GM20431 (cell line): ENCODE results near the gene MAN1B1.

Source experiments
- in situ Hi-C: fragments of 300-500 bp; cut with MseI, MboI; formaldehyde crosslinking; loops from one replicate; pipeline ENCODE4 v1.15.0; 2020; ENCODE audit warnings: low sequenced_read_pairs; ENCODE audit not compliant: unreplicated experiment

Gene MAN1B1

DNA sequence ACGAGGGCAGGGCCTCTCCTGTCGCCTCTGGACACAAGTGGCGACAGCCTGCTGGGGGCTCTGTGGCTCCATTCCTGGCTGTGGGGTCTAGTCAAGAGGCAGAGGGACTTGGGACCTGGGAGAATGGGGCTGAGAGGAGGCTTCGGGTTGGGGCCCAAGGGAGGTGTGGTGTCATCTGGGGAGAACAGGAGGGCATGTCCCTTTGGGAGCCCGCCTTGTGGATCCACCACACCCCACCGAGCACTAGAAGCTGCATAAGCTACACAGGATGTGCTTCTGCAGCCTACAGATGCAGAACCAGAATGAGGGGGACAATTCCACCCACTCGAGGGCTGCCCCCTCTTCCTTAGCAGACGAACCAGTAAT is 3.9 kb upstream of the MAN1B1 start:
- in situ Hi-C loops: no loop called here

DNA sequence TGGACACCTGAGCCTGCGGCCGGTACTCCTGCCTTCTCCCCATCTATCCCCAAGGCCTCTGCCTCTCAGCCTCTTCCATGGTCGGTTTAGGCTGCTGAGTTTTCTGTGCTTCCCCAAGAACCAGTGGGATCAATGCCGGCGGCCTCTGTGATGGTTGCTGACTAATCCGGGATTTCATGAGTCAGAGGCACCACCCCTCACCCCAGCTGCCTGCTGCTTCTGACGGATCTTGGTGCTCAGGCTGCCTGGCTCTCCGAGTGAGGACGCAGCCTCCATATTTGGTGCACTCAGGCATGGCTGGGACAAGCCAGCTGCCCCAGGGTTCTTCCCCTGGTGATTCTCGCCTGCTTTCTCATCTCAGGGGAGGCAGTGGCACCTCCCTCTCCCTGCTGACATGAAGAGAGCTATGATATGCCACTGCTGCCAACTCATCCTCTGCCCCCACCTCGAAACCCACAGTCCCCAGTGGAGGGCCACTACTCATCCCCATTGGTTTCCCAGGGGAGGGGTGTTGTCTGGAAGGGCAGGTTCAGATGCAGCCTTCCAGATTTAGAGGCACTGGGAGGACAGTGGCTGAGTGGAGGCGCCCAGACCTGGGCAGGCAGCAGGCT is 3.3 kb upstream of the MAN1B1 start:
- in situ Hi-C loops: no loop called here

DNA sequence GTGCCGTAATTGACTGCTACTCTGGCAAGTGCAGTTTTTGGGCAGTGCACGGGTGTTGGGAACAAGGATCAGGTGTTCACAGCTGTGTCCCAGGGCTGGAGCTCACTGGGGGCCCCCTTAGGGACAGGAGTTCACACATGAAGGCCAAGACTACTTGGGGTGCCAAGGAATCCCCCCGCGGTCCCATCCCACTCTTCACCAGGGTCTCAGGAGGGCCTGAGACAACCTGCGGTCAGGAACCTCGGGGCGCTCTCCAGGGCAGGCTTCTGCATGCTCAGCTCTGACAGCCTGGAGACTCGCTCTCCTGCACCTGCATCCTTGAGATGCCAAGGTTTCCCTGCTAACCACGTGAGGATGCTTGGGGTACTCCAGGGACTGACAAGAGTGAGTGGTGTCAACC is 2.3 kb upstream of the MAN1B1 start:
- in situ Hi-C loops: no loop called here

DNA sequence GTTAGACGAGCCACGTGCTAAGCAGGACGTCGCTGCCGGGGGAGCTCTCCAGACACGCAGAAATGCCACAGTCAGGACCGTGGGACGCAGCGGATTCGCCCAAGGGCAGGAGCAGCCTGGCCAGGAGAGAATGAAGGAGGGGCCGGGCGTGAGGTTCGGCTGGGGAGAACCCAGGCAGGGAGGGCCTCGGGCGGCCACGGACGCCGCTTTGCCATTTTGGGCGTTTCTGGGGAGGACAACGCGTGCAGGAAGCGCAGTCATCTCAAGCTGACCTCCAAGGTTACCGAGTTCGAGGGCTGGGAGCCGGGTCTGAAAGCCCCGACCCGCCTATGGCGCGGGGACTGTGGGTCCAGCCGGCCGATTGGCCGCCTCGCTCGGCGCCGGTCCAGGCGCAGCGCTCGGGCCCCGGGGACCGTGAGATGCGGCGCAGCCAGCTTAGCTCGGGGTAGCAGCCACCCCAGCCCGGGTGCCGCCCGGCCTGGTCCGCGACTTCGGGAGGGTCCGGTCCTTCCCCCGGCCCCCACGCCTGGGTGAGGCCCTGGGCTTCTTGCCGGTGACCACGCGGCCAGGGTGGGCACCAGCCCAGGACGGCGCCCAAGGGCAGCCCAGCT is 760 bp upstream of the MAN1B1 start:
- in situ Hi-C loops: no loop called here

DNA sequence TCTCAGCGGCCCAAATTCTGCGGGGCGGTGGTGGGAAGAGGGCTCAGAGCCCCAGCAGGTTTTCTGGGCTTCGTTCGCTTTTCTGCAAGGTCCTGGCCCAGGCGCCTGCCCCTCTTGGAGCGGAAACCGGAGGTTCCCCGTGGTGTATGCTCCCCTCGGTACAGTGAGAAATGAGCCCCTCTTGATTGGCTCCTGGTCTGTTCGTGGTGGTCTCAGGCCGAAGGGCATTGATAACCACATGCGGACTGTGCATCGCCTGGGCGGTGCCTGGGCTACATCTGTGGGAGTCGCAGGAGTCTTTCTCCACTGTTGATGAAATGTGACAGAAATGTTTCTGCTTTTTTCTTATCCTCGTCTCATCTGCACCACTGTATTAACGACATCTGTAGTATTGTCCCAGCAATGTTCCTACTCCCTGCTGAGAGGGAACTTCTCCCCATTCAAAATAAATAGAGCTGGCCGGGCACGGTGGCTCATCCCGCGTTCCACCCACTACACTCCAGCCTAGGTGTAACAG is 682 bp downstream of the MAN1B1 start:
- in situ Hi-C loops: no loop called here

DNA sequence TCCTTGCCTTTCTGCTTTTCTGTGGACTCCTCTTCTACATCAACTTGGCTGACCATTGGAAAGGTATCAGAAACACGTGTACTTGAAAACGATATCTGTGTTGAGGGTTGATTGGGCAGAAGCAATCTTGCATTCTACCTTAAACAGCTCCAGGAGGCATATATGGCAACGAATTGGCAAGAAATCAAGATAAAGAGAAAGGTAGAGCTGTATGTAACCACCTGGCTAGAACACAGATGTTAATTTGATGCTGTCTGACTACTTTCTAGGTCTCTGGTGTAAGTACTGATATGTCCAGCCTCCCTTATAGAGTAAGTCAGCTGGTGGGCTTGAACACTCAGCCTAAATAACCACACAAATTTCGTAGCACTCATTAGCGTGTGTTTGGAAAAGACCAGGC is 1.3 kb downstream of the MAN1B1 start:
- in situ Hi-C loops: no loop called here

DNA sequence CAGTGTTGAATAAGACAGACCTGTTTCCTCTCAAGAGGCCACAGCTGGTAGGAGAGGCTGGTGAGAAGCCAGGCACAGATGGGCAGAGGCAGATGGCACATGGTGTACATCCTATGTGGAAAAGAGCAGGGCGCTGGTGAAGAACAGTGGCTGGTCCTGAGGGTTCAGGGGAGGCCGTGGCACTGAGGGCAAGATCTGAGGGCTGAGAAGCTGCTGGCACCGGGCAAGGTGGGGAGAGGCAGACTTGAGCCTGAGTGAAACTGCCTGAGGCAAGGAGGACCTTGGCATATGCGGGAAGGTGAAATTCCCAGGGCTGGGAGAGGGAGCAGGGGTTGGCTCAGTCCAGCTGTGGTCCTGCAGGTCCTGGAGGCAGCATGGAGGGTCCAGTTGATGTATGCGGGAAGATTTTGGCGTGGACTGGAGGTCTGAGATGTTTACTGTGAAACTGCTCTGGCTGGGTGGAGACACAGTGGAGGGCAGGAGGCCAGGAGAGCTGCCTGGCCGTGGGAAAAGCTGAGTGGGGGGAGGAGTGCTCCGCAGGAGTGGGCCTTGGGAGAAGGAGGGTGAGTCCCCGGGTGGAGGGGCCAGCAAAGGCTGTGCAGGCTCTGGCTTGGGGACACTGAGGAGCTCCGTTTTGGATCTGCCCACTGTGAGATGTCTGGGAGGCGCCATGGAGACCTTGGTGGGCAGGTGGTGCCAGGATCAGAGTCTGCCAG is 2.6 kb downstream of the MAN1B1 start:
- in situ Hi-C loops: no loop called here

DNA sequence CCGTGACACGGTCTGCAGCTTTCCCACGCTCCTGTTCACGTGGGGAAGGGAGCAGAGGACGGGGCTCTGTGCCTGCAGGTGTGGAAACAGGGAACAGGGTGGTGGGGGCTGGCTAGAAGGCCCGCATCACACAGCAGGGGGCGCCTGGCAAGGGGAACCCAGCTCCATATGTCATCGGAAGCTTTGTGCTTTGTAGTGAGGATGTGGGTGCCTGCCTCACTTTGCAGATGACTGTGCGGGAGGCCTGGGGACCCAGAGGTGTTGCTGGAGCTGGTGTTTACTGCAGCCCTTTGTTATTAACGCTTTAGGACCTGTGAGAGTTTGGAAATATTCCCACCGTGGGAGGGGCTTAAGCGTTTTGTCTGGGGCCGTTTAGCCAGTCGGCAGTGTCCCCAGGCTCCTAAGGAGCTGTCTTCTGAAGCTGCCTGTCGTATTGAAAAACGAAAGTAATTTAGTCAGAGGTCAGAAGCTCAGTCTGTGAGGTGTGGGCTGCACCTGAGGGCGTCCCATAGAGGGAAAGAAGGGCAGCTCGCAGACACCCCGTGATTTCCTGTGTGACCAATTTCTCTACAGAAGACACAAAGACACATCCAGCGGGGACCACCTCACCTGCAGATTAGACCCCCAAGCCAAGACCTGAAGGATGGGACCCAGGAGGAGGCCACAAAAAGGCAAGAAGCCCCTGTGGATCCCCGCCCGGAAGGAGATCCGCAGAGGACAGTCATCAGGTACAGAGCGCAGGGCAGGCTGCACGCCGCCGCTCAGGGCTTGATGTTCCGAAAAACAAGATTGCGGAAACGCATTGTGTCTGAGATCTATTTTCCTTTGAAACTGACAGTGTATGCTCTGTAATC is 9.1 kb downstream of the MAN1B1 start:
- in situ Hi-C loops: no loop called here

DNA sequence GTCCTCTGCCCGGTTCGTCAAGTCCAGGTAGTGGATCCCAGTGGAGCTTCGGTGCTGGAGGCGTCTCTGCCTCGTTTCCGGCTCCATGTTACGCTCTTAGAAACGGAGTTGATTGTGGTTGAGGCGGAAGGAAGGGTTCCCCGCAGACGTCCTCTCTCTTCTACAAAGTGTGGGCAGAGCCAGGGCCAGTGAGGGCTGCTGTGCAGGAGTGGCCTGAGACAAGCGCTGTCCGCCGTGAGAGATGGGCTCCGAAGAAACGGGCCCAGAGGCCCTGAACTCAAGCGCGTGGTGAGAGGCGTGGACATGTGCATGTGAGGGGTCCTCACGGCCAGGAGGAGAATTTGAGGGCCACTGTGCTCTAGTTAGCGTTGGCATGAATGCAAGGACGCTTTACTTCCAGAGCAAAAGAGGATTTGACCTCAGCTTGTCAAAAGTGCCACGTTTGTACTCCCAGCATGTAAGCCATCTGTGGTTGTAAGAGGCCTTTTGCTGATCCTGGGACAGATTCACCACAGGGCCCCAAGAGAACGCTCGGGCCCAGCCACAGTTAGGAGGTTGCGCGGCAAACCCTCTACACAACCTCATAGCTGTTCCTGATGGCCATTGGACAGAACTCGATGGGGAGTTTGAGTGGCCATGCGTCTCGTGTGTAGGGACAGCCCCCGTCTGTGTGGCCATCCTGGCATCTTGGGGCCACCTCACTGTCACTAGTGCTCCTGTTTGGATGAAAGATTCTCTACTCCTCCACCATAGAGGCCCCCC is 10.2 kb downstream of the MAN1B1 start:
- in situ Hi-C loops: no loop called here

DNA sequence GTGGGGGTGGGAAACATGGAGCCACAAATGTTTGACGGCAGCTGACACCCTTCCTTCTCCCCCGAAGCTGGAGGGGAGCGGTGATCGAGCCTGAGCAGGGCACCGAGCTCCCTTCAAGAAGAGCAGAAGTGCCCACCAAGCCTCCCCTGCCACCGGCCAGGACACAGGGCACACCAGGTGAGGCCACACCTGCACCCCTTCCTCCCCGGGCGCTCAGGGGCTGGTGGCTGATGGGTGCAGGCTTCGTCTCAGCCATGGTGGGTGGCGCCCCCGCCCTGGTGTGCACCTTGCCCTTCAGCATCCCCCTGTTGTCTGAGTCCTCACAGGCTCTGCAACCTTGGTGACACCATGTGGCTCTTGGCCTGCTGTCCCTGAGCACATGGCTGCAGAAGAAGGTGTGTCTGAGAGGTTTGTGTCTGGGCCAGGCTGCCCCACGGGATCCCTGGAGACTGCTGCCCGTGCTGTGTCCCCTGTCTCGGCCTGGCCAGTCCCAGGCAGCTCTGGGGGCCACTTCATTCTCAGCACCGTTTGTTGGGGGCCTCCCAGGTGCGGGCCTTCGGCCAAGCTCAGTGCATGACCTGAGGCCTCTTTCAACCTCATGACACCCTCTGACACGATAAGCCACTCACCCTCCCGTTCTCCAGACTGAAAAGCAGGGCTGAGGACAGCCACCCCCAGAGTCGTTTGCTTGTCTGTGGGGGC is 11.1 kb downstream of the MAN1B1 start:
- in situ Hi-C loops: no loop called here

DNA sequence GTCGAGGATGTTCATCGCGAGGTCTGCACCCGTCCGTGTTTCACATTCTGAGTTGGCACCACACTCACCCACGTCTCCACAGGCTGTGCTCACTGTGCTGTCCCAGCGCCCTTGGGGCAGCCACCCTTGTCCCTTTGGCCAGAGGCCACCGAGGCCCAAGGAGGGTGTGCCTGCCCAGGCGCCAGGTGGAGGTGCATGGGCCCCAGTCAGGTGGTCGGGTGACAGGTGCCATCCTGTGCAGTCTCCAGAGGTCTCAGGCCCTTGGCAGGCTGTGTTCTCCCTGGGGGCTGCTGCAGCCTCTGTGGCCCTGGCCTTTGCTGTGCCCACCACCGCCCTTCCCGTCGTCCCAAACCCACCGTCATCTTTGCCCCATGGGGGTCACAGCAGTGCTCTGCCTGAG is 12.4 kb downstream of the MAN1B1 start:
- in situ Hi-C loops: no loop called here

DNA sequence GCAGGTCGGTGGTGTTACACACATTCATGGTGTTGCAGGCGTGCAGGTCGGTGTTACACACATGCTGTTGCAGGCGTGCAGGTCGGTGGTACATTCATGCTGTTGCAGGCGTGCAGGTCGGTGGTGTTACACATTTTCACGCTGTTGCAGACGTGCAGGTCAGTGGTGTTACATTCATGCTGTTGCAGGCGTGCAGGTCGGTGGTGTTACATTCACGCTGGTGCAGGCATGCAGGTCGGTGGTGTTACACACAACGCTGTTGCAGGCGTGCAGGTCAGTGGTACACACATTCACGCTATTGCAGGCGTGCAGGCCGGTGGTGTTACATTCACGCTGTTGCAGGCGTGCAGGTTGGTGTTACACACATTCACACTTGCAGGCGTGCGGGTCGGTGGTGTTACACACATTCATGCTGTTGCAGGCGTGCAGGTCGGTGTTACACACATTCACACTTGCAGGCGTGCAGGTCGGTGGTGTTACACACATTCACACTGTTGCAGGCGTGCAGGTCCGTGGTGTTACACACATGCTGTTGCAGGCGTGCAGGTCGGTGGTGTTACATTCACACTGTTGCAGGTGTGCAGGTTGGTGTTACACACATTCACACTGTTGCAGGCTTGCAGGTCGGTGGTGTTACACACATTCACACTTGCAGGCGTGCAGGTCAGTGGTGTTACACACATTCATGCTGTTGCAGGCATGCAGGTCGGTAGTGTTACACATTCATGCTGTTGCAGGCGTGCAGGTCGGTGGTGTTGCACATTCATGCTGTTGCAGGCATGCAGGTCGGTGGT is 16.6 kb downstream of the MAN1B1 start:
- in situ Hi-C loops: loop anchor here (10.0 kb wide), 1 partner anchor 131 kb away; the partner anchor contains the start of gene SLC34A3

DNA sequence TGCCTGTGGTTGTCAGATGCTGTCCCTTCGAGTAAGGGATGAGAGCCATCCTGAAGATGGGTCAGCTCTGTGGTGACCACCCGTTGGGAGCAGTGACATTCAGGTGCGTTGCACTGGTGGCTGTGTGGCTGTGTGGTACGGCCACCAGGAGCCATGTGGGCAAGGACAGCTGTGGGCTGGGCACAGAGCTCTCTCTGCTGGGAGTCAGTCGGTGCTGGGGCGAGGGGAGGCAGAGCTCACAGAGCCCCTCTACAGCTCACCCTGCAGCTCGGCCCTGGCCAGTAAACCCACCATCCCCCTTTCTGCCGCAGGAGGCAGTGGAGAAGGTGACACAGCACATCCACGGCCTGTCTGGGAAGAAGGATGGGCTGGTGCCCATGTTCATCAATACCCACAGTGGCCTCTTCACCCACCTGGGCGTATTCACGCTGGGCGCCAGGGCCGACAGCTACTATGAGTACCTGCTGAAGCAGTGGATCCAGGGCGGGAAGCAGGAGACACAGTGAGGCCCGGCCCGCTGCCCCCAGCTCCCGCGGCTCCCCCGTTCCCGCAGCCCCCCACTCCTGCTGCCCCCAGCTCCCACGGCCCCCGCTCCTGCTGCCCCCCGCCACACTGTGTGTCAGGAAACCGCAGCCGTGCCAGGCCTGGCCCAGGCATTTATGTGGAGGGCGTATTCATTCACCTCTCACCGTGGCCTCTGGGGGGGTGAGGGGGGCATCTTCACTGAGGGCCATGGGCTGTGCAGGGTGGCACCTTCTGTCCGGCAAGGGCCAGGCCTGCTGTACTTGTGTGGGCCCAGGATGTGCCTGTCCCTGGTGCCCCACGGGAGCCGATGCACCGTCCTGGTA is 19.3 kb downstream of the MAN1B1 start:
- in situ Hi-C loops: loop anchor here (10.0 kb wide), 1 partner anchor 129 kb away; the partner anchor contains the start of gene SLC34A3

DNA sequence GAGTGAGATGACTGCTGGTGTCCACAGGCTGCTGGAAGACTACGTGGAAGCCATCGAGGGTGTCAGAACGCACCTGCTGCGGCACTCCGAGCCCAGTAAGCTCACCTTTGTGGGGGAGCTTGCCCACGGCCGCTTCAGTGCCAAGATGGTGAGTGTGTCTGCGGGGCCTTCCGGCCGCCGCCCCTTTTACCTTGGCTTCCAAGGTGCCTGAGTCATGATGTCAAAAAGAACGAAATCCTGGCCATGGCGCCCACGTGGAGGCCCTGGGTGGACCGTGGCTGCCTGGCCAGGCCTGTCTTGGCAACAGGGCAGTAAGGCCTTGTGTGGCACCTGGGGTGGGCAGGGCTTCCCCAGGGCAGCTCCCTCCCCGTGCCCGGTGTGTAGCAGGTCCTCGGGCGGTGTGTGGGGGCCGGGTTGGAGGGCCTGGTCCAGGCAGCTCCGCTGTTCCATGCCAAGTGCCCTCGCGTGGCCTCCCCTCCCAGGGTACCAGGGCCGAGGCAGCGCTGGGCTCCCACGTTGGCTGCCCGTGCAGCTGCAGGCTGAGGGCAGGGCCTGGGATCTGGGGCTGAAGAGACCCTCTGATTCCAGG is 20.0 kb downstream of the MAN1B1 start:
- in situ Hi-C loops: loop anchor here (10.0 kb wide), 1 partner anchor 128 kb away; the partner anchor contains the start of gene SLC34A3

DNA sequence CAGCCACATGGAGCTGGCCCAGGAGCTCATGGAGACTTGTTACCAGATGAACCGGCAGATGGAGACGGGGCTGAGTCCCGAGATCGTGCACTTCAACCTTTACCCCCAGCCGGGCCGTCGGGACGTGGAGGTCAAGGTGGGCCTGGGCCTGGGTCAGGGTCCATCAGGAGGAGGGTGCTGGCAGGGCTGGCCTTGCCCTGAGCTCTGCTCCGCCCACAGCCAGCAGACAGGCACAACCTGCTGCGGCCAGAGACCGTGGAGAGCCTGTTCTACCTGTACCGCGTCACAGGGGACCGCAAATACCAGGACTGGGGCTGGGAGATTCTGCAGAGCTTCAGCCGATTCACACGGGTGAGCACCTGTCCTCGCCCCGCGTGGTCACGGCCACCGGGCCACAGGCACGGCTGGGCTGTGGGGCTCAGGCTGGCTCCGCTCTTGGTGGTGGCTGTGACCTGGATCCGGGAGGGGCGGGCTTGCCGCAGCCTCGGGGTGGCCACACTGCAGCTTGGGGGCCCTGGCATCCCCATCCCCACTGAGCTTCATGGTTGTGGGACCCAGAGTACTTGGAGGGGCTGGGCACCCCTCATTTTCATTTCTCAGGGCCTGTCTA is 20.6 kb downstream of the MAN1B1 start:
- in situ Hi-C loops: loop anchor here (10.0 kb wide), 1 partner anchor 127 kb away; the partner anchor contains the start of gene SLC34A3

DNA sequence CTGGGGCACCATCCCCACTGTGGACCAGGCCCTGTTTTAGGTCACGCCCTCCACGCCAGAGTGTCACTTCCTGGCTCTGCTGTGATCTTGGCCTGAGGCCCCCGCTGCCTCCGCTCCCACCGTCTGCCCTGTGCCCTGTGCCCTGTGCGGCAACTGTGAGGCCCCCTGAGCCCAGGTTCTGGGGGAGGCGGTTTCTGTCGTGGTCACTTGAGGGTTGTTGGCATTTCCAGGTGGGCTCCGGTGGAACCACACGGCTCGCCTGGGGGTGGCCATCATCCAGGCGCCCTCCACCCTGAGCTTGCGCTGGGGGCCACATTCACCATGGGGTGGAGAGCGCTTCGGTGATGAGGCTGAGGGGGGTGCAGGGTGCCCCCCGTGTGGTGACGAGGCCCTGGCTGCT is 21.2 kb downstream of the MAN1B1 start:
- in situ Hi-C loops: loop anchor here (10.0 kb wide), 1 partner anchor 127 kb away; the partner anchor contains the start of gene SLC34A3
